Measurements from ENCODE around the gene TMPRSS7.

The TMPRSS7 gene

DNA sequence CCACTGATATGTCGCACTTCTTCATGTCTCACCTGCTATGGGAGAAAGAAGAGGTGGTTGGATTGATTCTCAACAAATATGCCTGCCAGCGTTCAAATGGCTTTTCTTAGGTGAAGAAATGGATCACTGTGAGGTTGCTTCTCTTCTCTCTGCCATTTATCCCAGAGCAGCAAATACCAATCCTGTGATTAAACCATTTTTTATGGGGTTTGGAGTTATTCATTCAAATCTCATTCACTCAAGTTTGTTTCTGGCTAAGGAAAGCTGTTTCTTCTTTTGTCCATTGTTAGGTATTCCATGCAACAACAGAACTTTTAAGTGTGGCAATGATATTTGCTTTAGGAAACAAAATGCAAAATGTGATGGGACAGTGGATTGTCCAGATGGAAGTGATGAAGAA is 39.5 kb downstream of the TMPRSS7 start:
- DNase-seq: no peak

DNA sequence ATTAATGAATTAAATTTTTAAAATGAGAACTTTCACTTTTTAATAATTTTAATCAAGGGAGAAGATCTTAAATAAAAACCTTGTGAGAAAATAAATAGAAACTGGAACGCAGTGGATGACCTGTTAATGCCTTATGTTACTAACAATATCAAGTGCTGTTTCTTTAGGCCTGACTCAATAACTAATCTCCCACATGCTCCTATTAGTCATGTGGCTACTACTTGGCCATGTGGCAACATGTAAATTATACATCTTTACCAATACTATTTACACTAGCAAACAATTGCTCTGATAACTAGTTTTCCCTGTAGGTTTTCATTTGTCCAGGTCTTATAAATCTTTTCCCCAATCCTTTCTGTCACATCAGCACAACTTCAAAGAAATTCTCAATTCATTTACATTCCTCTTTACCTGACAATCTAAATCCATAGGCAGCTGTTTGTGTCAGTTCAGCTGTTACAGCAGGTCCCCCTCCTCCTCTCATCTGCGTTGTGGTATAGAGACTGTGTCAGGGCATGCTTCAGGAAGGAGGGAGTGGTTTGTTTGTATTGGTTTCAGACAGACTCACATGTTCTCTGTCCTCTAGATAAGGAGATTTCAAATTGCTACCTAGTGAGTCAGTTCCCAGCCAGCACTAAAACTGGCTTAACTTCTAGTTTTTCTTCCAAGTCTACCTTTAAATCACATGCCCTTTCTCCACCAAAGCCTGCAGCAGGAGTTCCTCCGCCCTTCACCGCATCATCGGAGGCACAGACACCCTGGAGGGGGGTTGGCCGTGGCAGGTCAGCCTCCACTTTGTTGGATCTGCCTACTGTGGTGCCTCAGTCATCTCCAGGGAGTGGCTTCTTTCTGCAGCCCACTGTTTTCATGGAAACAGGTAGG is 40.3 kb downstream of the TMPRSS7 start:
- peak in 2 of 3 donors; percentile 25 to 26 for DNase-seq

DNA sequence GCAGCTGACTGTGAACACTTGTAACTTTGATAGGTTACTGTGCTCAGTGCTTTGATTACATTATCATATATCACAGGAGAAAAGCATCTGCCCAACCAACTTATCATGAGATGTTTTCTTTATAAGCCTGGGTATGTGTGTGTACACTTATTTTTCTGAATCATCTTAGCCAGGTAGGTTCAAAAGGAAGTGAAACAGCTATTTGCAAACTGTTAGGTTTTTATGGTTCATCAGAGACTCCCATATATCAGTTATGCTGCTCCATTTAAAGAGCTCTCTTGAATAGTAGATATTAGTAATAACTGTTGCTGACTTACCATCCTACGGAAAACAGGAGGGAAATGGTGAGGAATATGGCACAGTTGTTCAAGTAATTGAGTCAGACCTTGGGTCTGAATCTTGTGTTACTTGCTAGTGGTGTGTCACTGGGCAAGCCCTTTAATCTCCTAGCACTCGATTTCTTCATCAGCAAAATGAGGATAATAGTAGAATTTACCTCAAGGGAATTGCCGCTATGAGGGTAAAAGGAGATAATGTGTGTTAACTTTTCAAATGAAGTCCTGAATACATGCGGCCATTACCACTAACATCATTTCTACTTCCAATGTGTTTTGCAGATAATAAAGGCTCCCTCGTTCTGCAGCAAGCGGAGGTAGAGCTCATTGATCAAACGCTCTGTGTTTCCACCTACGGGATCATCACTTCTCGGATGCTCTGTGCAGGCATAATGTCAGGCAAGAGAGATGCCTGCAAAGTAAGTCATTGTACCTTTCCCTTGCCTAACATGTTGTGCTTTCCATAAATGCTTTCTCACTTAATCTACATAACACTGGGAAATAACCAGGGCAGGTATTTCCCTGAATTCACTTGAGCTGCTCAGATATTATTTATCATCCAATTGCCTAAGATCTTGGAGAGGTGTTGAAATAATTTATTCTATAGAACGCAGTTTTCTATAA is 43.9 kb downstream of the TMPRSS7 start:
- no peak for DNase-seq

DNA sequence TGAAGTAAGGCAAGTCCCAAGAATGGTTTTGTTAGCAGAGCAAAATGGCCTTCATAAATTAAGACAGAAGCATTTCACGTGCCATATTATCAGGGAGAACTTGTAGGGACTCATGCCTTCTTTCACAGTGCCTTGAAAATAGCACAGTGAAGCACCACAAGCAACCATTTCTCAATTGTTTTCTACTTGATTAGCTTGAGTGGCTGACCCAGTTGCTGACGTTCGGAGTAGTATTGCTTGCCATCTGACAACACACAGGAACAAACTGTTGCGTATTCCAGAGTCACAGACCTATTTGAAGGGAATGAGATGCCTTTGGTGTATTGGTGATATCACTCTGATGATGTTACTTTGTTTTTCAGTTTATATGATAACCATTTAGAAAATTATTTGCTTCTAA is 48.7 kb downstream of the TMPRSS7 start:
- no peak for DNase-seq

DNA sequence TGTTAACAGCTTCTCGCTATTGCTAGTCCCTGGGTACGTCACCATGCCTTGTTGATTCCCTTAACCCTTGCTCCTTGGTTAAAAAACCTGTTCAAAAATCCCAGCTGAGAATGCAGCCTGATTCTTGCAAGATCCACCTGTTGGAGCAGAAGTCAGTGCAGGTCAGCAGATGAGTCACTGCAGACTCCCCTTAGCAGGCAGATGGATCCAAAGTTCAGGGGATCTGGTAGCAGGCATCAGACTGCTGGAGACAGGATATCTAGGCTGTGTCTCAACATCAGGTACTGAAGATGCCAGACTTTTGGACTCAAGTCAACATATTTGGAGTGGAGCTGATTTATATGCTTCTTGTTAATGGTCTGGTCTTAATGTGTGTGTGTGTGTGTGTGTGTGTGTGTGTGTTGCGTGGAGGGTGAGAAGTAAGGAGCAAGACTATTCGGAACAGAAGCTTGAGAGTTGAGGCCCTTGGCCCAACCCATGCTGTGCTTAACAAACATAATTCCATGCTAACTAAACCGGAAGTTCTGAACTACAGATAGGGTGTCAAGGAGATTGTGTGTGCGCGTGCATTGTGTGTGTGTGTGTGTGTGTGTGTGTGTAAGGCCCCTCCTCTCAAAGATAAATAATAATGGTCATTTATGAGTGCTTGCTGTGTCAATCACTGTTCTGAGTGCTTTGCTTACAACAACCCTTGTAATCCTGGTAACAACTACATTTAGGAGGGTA is 50.6 kb downstream of the TMPRSS7 start:
- DNase-seq: no peak

DNA sequence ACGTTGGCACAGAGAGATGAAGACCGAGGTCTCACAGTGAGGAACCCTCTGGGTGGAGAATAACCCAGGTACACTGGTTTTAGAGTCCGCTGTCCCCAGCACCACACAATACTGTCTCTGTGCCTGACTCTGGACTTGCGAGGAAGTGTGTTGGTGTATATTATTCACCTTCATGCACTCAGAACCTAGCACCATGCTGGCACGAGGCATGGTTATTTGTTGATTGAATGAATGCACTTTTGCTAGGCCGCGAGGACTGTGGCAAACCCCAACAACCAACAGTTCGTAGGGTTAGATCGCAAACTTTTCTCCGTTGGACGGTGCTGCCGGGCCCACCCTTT is 51.2 kb downstream of the TMPRSS7 start:
- DNase-seq: no peak

DNA sequence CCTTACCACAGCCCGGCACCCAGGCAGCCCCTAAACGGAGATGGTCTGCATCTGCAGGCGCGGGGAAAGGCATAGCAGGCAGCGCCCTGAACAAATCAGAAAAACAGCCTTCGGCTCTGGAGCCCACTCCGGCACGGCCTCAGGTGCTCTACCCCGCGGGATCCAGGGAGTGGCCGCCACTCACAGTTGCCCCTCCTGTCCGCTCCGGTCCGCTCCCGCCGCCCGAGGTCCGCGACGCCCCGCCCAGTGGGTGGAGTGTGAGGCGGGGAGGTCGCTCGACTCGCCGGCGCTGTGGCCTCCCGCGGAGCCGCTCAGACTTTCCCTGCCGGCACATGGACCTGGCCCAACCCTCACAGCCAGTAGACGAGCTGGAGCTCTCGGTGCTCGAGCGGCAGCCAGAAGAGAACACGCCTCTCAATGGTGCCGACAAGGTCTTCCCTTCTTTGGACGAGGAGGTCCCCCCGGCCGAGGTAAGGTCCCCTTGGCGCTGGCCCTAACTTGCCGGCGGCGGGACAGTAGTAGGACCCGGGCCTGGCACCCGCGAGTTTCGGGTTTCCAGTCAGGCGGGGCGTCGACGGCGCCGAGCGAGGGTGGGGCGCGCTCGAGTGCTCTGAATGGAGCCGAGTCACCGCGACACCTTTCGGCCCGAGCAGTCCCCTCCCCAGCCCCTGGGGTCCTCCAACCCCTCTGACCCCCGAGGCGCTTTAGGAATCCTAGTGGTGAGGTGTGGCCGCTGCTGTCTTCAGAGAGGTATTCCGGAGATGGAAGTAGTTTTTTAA is 51.7 kb downstream of the TMPRSS7 start, which contains the start of gene C3orf52:
Gene C3orf52, plus strand, starts transcription at position 314 of the 779 bp plus-strand sequence. Its CDS starts 19 bp downstream, at position 333.
- DNase-seq: peak; percentile 73 to 88 (median 79)

DNA sequence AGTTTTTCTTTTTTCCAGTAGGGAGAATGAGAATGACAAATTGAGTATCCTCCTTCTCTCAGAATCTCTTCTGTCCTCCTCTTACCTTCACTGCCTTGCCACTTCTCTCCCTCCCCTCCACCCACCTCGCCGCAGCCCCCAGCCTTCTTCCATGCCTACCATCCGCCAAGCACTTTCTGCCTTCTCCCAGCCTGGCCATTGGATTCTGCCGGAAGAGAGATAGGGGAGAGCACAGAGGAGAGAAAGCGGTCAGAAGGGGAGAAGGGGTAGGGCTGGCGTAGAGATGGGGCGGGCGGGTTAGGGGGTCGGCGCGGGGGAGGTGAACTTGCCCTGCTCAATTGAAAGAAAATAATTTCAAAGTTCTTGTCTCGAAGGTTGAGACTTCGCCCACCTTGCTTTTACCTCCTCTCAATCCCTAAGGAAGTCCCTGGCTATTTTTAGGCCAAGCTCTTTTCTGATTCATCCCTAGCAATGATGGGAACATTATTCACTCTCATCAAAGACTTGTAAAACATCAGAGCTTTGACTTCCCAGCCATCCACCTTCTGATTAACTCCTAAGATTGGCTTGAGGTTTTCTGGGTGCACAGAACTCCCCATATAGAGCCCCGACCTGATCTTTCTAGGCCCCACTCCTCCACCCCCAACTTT is 52.5 kb downstream of the TMPRSS7 start:
- DNase-seq: no peak

DNA sequence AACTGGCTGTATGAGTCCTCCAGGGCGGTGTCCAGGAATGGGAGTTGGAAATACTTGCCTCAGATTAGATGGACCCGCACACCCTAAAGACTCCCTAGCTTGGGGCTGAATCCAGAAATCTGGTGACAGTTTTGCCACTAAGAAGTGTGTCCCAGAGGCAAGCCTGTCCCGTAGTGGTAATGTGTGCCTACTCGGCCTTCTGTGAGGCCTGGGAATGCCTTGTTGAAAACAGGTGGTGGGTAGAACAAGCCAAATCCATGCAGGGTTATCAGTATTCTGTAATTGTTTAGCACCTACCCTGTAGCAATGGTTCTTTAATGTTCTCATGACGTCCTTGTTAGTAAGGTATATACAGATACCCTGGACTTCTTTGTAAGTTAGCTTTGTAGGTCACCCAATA is 53.2 kb downstream of the TMPRSS7 start:
- DNase-seq: no peak

DNA sequence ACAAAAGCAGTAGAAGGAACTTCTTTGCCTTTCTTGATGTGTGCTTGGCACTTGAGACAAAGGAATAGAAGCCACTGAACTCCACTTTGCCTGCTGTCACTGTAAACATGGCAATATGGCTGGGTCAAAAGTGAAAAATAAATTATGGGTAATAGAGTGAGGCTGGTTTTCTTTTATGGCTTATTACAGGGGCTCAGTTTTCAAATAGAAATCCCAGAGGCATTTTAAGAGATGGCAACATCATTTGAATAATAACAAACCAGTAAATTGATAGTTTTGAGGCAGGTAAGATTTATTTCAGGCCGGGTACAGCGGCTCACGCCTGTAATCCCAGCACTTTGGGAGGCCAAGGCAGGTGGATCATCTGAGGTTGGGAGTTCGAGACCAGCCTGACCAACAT is 54.4 kb downstream of the TMPRSS7 start:
- no peak for DNase-seq

DNA sequence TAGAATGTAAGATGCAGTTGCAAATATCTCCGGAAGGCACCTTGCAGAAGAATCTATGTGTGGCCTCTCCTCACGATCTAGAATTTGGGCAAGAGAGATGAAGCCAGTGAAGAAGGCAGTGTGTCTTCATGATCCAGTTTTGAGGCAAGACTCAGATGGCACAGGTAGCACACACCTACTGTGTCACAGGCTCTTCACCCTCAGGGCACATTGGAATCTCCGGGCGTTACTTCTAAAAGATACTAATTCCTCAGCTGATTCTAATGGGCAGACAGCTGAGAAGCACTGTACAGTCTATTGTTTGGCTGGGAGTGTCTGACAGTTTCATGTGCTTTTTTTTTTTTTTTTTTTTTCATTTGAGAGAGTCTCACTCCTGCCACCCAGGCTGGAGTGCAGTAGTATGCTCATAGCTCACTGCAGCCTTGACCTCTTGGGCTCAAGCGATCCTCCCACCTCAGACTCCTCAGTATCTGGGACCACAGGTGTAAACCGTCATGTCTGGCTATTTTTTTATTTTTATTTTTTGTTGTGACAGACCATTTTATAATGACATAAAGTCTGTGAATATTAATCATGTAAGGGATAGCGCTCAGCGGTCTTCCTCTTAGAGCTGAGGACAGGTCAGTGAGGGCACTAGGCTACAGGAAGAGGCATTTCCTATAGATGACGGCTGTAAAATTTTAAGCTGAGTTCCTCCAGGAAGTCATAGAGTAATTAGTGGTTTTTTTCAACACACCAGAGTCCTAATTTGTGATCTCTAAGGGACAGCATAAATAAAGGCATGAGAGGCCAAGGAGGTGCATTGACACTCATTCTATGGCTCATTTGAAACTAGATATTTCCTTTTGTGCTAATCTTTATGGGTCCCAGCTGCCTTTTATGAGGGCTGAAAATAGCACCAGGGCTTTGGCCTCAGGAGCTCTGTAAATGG is 55.7 kb downstream of the TMPRSS7 start:
- DNase-seq: peak; percentile 33 to 46 (median 44)

DNA sequence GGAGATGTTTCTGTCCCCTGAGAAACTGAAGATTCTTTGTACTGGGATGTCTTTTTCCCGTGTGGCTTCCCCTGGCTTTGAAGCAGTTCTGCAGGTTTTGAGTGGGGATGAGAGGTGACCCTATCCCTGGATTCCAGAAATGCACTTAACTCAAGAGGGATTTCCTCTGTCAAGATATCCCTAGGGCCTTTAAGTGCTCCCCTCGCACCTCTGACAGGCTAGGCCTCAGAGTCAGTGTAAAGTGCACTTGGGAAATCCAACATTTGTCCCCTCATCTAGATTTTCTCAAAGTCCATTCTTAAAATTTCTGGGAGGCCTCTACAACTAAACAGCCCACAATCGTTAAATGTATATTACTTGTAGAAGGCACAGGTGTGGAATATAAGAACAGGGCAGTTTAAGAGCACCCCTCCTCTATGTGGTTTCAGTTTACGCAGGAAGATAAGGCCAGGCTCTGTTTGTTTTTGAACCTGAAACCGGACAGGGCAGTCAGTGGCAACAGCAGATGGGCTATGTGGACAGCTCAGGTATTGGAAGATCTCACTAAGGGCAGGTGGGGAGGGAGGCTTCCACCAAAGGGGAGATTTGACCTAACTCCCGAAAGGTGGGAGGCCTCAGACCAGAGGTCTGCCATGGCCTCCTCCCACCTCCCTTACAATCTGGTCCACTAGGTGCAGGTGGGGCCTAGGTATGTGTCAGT is 56.5 kb downstream of the TMPRSS7 start:
- DNase-seq: no peak

DNA sequence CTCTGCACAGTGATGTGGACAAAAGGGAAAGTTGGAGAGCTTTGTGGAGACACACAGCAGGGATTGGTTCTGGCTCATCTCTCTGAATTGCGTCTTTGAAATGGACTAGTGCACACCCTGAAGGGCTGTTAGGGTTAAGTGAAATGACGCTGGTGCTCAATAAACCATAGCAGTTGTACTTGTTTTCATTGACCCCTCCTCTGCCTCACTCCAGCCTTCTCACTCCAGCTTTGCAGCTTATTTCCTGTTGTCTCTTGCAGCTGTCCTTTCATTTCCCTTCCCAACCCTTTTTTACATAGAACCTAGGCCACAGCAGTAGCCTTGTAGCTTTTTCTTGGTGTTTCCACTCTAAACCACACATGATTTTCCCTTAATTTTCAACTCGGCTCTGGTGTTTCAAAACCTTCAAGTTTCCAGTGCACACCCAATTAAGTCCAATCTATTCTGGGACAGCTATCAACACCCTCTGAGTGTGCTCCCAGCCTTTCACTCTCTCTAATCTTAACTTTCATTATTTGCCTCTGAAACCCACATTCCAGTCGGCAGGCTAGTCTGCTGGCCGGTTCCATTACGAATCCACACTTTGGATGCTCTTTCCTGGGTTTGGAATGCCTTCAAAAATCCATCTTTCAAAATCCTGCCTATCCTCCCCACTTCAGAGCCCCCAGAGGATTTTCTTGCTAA is 58.1 kb downstream of the TMPRSS7 start:
- no peak for DNase-seq

DNA sequence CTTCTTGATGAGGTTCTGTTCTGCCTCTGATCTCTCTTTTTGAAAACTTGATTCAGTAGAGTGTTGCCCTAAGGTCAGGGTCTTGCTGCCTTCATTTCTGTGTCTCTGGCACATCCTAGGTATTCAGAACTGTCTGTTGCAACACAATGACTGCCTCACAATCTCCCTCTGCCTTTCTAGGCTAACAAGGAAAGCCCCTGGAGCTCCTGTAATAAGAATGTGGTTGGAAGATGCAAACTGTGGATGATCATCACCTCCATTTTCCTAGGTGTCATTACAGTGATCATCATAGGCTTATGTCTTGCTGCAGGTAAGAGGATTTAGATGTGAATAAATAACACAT is 58.6 kb downstream of the TMPRSS7 start:
- DNase-seq: no peak

DNA sequence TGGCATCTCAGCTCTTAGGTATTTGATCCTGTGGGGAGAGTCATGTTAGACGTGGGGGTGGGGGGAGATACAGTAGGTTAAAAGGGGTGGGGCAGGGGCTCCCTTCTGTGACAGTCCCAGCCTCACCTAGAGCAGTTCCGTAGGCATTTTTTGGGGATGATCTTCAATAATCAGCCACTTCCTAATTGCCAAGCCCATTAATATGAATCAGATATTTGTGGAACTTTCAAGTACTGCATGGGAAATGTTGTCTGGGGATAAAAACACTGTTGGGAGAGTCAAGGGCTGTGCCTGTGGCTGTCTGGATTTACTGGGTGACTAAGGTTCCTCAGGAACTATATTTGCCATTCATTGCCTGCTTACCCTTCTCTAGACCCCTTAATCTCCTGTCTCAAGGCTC is 61.2 kb downstream of the TMPRSS7 start:
- DNase-seq: no peak

DNA sequence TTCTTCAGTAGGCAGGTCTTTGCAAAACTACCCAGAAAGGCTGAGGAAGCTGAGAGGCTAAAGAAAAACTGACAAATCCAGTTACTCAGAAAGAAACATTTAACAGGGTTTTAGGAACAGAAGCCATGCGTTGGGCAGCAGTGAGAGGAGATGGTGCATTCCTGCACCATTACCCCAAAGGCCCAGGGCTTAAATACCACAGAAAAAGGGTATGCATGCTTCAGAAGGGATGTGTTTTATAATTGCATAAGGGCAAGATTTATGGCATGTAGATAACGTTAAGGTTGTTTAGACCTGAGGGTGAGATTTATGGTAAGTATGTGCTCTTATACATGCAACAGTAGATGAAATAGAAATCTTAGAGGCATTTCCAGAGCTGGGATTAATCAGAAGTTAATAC is 61.6 kb downstream of the TMPRSS7 start:
- no peak for DNase-seq

DNA sequence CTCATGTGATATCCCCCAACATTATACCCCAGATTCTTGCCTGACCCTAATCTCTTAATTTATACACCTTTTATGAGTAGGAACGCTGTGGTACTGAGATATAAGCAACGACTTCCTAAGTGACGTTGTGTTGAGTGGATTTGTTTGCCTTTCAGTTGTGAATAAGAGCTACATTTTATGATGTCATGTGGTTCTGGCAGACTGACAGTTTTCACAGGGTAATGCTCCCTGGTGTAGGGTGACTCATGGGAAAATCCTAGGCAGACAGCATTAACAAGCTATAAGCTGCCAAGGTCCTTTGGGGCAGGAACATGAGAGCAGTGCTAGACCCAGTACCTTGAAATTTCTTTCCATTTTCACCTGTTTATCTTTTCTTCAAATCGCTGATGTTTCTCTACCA is 62.8 kb downstream of the TMPRSS7 start:
- DNase-seq: peak; percentile 84 to 95 (median 89)

DNA sequence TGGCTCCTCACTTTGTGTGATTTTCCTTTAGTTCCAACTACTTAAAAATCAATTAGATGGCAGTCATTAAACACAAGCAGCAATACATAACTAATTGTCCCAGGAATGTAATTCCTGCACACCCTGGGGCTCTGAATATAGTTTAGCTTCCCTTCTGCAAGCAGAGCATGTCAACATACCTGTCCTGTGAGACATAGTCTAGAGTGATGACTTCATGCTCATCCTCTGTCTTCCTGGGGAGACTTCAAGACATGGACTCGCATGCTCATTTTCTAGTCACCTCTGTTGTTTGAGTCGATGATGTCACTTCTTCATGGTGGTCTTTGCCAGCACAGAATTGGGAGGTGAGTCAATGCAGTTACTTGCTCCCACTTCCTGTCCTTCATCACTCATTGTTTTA is 67.4 kb downstream of the TMPRSS7 start:
- DNase-seq: no peak

DNA sequence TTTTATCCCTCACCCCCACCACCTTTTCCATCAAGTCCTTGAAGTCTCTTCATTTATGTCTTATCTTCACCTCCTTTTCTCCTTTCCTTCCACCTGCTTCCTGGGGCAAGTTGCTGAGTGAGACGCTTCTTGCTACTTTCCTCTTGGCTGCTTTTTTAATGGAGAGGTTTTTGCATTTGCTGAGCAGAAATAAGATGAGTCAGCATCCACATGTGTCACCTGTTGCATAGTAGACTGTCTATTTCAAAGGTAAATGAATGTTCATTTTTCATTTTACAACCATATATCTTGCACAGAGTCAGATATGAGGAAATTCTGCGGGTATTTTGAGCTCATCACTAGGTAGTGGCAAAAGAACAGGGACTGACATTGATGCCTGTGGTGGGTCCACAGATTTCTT is 70.2 kb downstream of the TMPRSS7 start:
- no peak for DNase-seq
